ENCODE results near the gene TMEM212. TPM values are rescaled to one million over a fixed set of nuclear protein-coding genes. Genes with fewer than 3 reads are reported as not detected.
A peak's percentile ranks its signal among the peaks of the same experiment; 100 is the strongest.
"Not testable (repeated sequence)": the region's sequence is repeated elsewhere in the genome, so short reads cannot be mapped to it uniquely, and the experiment has no call there.

The TMEM212 gene
- total RNA-seq, 1 experiment from 2014 or later: not detected

DNA sequence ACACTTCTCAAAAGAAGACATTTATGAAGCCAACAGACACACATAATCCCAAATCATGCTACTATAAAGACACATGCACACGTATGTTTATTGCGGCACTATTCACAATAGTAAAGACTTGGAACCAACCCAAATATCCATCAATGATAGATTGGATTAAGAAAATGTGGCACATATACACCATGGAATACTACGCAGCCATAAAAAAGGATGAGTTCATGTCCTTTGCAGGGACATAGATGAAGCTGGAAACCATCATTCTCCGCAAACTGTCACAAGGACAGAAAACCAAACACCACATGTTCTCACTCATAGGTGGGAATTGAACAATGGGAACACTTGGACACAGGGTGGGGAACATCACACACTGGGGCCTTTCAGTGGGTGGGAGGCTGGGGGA, 15.6 kb downstream of the TMEM212 start:
- not testable (repeated sequence) for DNase-seq (ENCODE audit: low read depth)

- peak; percentile 87 for DNase-seq (ENCODE audit: low read depth)
Measured at GRCh38 chr3:171860830-171861535, 17.8 kb downstream of the TMEM212 start.

DNA sequence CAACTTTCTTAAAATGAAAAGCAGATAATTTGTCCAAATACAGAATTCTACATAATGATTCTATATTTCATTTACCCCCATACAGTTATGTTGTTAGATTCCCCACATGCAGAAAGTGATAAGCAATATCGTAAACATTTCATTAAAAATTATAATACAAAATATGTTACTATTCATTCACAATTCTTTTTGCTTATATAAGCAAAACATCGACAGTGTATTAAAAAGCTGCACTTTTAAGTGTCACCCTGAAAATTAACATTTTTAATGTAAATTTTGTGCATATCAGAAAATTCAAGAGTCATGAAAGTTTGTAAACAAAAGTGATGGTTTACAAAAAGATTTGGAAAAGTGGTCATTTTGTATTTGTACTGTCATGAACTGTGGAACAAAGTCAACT, 19.2 kb downstream of the TMEM212 start:
- no peak for DNase-seq (ENCODE audit: low read depth)

DNA sequence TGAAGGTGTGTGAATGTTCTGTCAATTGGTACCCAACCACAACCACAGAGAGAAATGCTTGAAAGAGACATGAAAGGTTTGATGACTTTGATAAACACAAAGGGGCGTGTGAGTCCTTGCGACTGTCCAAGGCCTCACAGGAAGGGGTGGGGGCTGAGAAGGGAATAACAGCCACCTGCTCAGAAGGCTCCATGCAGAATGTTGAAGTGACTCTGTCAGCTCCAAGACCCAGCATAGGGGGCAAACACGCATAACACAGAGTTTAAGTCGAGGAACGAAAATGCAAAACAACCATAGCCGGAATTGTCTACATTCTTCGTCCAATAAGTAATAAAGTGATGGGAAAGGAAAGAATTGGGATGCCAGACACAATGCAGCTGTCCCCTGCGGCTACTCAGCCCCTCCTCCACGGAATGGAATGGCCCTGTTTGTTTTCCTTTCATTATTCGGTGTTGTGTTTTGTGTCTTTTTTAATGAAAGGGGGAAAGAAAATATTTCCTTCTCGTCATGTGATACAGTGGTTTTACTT, 19.9 kb downstream of the TMEM212 start:
- DNase-seq (ENCODE audit: low read depth): peak; percentile 50

- DNase-seq (ENCODE audit: low read depth): no peak
Measured at GRCh38 chr3:171863920-171864319, 20.8 kb downstream of the TMEM212 start.

DNA sequence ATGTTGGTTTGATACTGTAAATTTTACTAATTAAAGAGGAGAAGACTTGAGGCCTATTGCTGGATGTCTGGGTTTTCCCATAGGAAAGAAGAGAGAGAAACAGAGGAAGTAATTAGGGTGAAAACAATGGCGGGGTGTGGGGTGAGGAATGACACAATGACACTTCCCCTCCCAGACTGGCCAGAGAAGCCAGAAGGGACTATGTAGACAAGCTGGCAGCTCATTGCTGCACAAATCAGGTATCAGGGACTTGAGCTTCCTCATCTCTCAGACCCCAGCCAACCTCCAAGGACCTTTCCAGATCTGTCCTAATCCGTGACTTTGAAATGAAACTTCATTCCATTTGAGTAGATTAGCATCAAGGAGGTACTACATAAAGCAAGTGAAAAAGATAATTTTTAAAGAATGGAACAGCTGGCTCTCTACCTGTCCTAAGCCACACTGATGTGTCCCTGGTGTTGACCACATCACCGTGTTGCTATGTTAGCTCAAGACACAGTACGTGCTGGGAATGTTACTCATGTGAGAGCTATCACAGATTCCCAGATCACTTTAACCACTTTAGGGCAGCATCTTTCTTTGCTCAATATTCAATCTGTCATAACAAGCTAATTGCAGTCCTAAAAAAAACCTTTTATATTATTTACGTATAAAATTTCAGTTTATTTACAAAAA, 22.2 kb downstream of the TMEM212 start:
- peak; percentile 39 for DNase-seq (ENCODE audit: low read depth)

DNA sequence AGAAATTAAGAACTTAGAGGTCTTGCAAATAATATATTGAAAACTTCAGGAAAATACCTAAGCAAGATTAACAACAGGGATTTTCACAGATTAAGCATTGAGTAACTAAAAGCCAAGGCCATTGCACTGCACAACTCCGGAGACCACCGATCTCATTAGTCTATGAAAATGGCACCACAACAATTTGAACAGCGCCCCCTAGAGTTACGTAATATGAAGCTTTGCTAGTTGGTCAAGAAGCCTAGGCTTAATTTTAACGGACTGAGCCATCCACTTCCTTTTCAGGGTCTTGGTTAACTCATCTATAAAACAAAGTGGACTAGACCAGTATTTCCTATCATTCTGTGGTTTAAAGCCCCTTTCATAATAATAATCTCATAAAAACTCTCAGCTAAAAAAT, 24.8 kb downstream of the TMEM212 start:
- DNase-seq (ENCODE audit: low read depth): no peak

DNA sequence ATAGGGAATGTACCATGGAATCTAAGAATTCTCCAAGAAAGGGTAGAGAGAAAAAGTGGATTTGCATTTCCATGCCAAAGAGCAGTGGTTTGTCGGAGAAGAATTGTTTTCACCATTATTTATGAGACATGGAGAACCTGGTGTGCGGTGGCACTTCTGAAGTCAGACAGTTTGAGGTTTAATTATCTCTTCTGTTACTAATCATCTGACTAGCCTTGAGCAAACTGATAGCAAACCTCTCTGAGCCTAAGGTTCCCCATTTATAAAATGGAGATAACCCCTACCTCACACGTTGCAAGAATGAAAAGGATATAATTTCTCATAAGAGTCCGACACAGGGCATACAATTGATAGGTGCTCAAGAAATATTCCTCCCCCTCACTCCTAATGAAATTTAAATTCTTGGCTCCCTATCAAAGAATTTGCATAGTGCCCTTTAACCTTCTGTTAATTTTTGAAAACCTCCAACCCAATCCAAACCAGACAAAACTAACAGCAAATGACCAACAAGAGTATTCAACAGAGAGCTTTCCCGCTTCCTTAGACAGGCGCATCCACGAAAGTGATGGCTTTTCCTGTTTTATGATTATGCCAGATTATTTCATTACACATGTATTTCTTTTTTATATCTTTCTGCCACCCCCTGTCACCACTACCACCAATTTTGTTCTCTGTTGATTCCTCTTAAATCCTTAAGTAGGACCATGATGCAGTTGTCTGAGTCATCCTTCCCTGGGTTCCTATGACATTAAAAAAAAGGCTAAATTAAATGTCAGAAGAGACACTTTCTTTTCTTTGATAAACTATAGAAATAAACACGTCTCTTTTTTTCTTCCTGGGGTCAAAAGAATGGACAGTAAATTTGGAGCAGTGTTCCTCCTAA, 28.5 kb downstream of the TMEM212 start:
- peak; percentile 57 for DNase-seq (ENCODE audit: low read depth)

DNA sequence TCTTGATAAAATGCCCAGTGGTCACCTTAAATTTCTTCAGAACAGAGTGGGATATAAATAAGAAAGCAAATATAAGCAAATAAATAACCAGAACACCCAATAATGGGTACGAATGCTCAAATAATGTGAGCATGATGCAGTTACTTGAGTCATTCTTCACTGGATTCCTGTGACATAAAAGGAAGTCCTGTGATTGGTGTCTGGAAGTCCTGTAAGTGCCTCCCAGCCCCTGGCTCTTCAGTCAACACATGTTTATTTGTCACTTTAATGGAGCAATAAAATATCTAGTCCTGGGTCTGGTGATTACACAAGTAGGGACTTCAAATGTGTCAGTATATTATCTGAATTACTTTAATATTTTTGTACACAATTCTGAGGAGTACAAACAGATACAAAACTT, 30.4 kb downstream of the TMEM212 start:
- DNase-seq (ENCODE audit: low read depth): peak; percentile 76

DNA sequence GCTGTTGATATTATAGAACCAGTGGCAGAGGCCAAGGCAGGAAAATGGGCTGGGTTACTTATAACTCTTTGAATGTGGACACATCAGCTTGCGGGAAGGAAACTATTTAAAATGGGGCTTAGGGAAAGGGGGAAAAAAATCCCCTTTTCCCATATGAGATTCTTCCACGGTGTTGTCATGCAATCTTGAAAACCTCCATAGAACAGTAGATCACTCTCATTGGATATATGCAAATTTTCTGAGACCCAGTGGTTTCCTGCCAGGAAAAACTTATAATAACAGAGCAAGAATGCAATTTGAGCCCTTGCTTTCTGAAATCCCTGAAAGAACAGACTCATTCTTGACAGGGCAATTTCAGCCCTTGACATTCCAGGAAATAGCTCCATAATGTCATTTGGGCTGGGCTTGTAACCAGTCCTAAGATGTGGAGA, 31.1 kb downstream of the TMEM212 start:
- DNase-seq (ENCODE audit: low read depth): peak; percentile 98

- peak; percentile 54 for DNase-seq (ENCODE audit: low read depth)
Measured at GRCh38 chr3:171874879-171875278, 31.7 kb downstream of the TMEM212 start.

GRCh38 chr3:171875923-171876412, 32.8 kb downstream of the TMEM212 start:
- DNase-seq (ENCODE audit: low read depth): peak; percentile 89

- peak; percentile 98 for DNase-seq (ENCODE audit: low read depth)
Measured at GRCh38 chr3:171876680-171877147, 33.6 kb downstream of the TMEM212 start.

- peak; percentile 44 for DNase-seq (ENCODE audit: low read depth)
Measured at GRCh38 chr3:171878461-171879225, 35.5 kb downstream of the TMEM212 start.

DNA sequence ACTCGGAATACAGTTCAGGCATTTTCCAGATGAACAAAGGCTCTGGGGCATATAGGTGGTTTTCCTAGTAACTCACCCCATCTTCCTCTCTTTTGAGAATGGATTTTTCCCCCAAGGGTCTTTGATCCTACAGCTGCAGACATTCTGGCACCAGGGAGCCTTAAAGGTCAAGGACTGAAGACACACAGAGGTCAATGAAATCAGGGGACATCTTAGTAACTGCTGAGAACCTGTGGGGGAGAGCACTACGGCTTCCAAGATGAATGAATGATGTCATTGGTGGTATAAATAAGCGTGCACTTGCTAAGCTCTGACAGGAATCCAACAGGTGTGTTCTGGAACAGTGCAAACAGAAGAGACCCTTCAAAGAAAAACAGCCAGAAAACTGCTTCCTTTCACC, 36.3 kb downstream of the TMEM212 start:
- no peak for DNase-seq (ENCODE audit: low read depth)

DNA sequence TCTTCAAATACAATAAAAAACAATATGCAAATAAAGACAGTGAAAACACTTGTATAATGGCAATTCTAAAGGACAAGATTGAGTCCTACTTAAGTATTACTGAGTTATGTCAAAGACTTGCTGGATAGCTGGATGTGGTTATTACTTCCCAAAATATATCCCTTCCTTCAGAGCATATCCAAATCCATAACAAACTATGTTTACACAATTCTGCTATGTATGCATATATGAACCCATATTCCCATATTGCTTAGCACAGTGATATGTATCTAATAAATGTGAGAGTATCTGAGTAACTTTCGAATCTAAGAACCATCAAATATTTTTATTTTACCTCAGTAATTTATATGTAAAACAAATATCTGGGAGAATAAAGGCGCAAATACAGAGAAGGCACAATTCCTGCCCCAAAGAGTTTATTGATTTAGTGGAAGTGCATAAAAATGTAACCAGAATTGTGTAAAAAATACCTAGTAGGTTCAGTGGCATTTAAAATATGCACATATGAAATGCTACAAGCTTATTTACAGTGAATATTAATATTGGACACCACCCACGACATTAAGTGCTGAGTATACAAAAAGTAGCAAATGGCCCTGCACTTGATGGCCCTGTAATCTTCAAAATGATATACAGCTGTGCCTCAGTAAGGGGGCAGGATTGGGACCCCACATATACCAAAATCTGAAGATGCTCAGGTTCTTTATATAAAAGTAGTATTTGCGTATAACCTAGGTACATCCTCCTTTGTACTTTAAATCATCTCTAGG, 37.1 kb downstream of the TMEM212 start:
- no peak for DNase-seq (ENCODE audit: low read depth)

DNA sequence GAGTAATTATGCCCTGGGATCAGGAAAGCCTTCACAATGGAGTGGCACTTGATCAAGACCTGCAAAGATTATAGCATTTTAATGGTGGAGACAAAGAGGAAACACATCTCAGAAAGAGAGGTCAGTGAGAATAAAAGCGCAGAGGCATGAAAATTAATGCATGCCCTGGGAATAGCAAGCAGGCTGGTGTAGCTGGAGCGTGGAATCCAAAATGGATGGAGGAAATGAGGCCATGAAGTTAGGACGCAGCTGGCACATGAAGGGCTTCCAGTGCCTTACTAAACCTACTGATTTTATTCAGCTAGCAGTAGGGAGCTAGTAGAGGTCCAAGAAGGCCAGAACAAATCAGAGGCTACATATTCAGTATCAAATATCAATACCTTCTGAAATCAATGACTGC, 38.1 kb downstream of the TMEM212 start:
- no peak for DNase-seq (ENCODE audit: low read depth)

- no peak for DNase-seq (ENCODE audit: low read depth)
Measured at GRCh38 chr3:171883257-171883892, 40.2 kb downstream of the TMEM212 start.

DNA sequence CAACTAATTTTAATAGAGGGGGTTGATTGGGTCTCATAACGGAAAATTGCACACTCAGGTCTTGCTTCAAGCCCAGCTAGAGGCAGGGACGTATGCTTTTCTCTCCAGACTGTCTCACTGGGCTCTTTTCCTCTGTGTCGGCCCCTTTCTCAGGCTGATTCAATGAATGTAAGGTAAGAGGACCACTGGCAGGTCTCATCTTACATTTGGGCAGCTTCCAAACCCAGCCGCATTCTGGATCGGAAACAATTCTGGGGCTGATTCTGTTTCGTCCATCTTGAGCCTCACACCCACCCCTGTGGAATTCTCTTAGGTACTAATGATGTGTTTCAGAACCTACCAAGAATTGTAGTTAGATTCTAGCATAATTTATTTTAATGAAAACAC, 40.7 kb downstream of the TMEM212 start:
- DNase-seq (ENCODE audit: low read depth): no peak

DNA sequence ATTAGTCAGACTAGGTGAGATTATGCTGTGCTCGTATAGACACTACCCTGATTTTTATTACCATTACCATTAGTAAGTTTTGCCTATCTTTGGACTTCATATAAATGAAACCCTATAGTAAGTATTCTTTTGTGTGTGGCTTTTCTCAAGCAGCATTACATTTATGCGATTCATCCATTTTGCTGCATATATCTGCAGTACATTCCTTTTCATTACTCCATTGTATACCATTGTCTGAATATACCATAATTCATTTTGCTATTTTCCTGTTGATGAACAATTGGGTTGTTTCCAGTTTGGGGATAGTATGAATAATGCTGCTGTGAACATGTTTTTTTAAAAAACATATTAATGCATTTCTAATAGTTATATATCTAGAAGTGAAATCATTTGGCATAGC, 45.3 kb downstream of the TMEM212 start:
- DNase-seq (ENCODE audit: low read depth): no peak
